Measurements from ENCODE around the gene ABCA1. TPM values are rescaled to one million over a fixed set of nuclear protein-coding genes. Genes with fewer than 3 reads are reported as not detected.
"Not testable (repeated sequence)": the region's sequence is repeated elsewhere in the genome, so short reads cannot be mapped to it uniquely, and the experiment has no call there.

ABCA1 gene
- total RNA-seq, 1 experiment from 2014 or later: 0.76 TPM

- TF ChIP-seq, protein P1, sequence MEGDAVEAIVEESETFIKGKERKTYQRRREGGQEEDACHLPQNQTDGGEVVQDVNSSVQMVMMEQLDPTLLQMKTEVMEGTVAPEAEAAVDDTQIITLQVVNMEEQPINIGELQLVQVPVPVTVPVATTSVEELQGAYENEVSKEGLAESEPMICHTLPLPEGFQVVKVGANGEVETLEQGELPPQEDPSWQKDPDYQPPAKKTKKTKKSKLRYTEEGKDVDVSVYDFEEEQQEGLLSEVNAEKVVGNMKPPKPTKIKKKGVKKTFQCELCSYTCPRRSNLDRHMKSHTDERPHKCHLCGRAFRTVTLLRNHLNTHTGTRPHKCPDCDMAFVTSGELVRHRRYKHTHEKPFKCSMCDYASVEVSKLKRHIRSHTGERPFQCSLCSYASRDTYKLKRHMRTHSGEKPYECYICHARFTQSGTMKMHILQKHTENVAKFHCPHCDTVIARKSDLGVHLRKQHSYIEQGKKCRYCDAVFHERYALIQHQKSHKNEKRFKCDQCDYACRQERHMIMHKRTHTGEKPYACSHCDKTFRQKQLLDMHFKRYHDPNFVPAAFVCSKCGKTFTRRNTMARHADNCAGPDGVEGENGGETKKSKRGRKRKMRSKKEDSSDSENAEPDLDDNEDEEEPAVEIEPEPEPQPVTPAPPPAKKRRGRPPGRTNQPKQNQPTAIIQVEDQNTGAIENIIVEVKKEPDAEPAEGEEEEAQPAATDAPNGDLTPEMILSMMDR (IDR thresholded peaks at IDR 0.05; ENCODE audit: unreplicated experiment): no peak
- H3K9me3 Mint-ChIP-seq (ENCODE audit: low read depth, unreplicated experiment): no peaks in the 10 kb centered on the region
- intact Hi-C loops (cut with micrococcal nuclease; ENCODE audit: unreplicated experiment): no loop called here
- H3K27me3 Mint-ChIP-seq (ENCODE audit: unreplicated experiment): no peaks in the 10 kb centered on the region
- peaks cover 35% of the 10 kb centered on the region for H3K4me1 Mint-ChIP-seq (ENCODE audit: low read depth, unreplicated experiment)
- no peaks in the 10 kb centered on the region for H3K36me3 Mint-ChIP-seq (ENCODE audit: insufficient read depth, unreplicated experiment)
- H3K27ac Mint-ChIP-seq (ENCODE audit: unreplicated experiment): peak overlapping the region; percentile 27
- no TSS peak for BruUV-seq (replicated peaks)
- H3K4me3 Mint-ChIP-seq (ENCODE audit: low read depth, unreplicated experiment): no peak overlapping the region
- CTCF ChIA-PET: no interaction called here
- DNase-seq: no peak
These were observed 72.1 kb downstream of the ABCA1 start for GRCh38 chr9:104855807-104856206.

DNA sequence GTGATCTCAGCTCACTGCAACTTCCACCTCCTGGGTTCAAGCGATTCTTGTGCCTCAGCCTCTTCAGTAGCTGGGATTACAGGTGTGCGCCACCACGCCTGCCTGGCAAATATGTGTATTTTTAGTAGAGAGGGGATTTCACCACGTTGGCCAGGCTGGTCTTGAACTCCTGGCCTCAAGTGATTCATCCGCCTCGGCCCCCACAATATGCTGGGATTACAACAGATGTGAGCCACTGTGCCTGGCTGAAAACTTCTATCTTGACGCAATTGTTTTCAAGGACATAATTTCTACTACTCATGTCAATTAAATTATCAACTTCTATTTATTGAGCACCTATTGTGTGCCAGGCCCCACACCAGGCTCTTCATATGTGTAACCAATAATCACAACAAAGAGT is 72.7 kb downstream of the ABCA1 start:
- H3K36me3 Mint-ChIP-seq (ENCODE audit: insufficient read depth, unreplicated experiment); H3K9me3 Mint-ChIP-seq (ENCODE audit: low read depth, unreplicated experiment); intact Hi-C loops (cut with micrococcal nuclease; ENCODE audit: unreplicated experiment); BruUV-seq (replicated peaks); H3K27ac Mint-ChIP-seq (ENCODE audit: unreplicated experiment); H3K4me3 Mint-ChIP-seq (ENCODE audit: low read depth, unreplicated experiment); H3K27me3 Mint-ChIP-seq (ENCODE audit: unreplicated experiment); DNase-seq: not testable (repeated sequence)
- CTCF ChIA-PET: interaction anchor here (1.1 kb wide), 1 partner anchor 14 kb away, joined by 11 read pairs; no protein-coding TSS in a partner anchor
- H3K4me1 Mint-ChIP-seq (ENCODE audit: low read depth, unreplicated experiment): peaks cover 35% of the 10 kb centered on the region

DNA sequence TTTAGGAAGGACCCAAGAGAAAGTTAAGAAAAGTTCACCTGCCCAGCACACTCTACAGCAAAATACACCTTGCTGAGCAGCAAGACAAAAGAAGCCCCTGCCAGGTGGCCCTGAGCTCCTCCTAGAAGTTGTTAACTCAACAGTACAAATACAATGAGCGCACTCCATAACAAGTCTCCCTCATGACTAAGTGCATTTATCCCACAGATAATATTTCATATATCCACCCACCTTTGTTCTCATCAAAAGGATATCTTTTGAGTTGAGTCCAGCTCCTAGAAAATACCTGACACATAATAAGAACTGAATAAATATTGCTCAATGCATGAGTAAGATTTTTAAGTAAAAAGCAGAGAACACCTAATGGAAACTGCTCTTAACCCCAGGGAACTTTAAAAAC is 73.3 kb downstream of the ABCA1 start:
- no peaks in the 10 kb centered on the region for H3K36me3 Mint-ChIP-seq (ENCODE audit: insufficient read depth, unreplicated experiment)
- peaks cover 35% of the 10 kb centered on the region for H3K4me1 Mint-ChIP-seq (ENCODE audit: low read depth, unreplicated experiment)
- TF ChIP-seq, protein P1 (IDR thresholded peaks at IDR 0.05; ENCODE audit: unreplicated experiment): no peak
- no TSS peak for BruUV-seq (replicated peaks)
- H3K9me3 Mint-ChIP-seq (ENCODE audit: low read depth, unreplicated experiment): no peaks in the 10 kb centered on the region
- CTCF ChIA-PET: interaction anchor here (1.0 to 1.1 kb wide), 2 partner anchors 9 to 15 kb away, joined by 4 to 11 read pairs; no protein-coding TSS in a partner anchor
- no peak overlapping the region for H3K4me3 Mint-ChIP-seq (ENCODE audit: low read depth, unreplicated experiment)
- intact Hi-C loops (cut with micrococcal nuclease; ENCODE audit: unreplicated experiment): no loop called here
- no peaks in the 10 kb centered on the region for H3K27me3 Mint-ChIP-seq (ENCODE audit: unreplicated experiment)
- H3K27ac Mint-ChIP-seq (ENCODE audit: unreplicated experiment): peak overlapping the region; percentile 44
- no peak for DNase-seq

DNA sequence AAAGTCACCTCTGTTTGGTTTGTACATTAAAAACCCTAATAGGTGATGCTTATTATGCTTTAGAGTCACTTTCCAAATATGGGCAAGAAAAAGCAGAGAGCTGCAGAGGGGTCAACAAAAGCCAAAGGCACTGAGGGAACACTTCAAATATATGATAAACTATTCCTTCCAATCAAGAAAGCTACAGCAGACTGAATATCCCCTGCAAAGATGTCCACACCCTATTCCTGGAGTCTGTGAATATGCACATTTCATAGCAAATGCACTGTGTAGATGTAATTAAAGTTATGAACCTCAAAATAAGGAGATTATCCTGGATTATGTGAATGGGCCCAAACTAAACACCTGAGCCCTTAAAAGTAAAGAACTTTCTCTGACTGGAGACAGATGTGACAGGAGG is 74.3 kb downstream of the ABCA1 start:
- no peaks in the 10 kb centered on the region for H3K9me3 Mint-ChIP-seq (ENCODE audit: low read depth, unreplicated experiment)
- intact Hi-C loops (cut with micrococcal nuclease; ENCODE audit: unreplicated experiment): no loop called here

GRCh38 chr9:104853159-104853558 is 74.8 kb downstream of the ABCA1 start:
- H3K4me1 Mint-ChIP-seq (ENCODE audit: low read depth, unreplicated experiment): peaks cover 35% of the 10 kb centered on the region
- DNase-seq: no peak
- no TSS peak for BruUV-seq (replicated peaks)
- TF ChIP-seq, protein P1 (IDR thresholded peaks at IDR 0.05; ENCODE audit: unreplicated experiment): no peak
- H3K36me3 Mint-ChIP-seq (ENCODE audit: insufficient read depth, unreplicated experiment): no peaks in the 10 kb centered on the region
- intact Hi-C loops (cut with micrococcal nuclease; ENCODE audit: unreplicated experiment): no loop called here
- H3K27me3 Mint-ChIP-seq (ENCODE audit: unreplicated experiment): no peaks in the 10 kb centered on the region
- H3K4me3 Mint-ChIP-seq (ENCODE audit: low read depth, unreplicated experiment): no peak overlapping the region
- CTCF ChIA-PET: interaction anchor here (0.5 kb wide), 1 partner anchor 452 kb away, joined by 4 read pairs; no protein-coding TSS in a partner anchor
- no peaks in the 10 kb centered on the region for H3K9me3 Mint-ChIP-seq (ENCODE audit: low read depth, unreplicated experiment)
- H3K27ac Mint-ChIP-seq (ENCODE audit: unreplicated experiment): no peak overlapping the region

More for the DNA sequence above, 74.3 kb downstream of the ABCA1 start:
- Mint-ChIP-seq H3K4me3 (ENCODE audit: low read depth, unreplicated experiment) (no peak overlapping the region), H3K27ac (ENCODE audit: unreplicated experiment) (no peak overlapping the region), H3K4me1 (ENCODE audit: low read depth, unreplicated experiment) (peaks cover 35% of the 10 kb centered on the region), H3K36me3 (ENCODE audit: insufficient read depth, unreplicated experiment) (no peaks in the 10 kb centered on the region), H3K27me3 (ENCODE audit: unreplicated experiment) (no peaks in the 10 kb centered on the region)
- TF ChIP-seq, protein P1 (IDR thresholded peaks at IDR 0.05; ENCODE audit: unreplicated experiment): no peak
- no TSS peak for BruUV-seq (replicated peaks)
- DNase-seq: no peak
- CTCF ChIA-PET: interaction anchor here (0.5 kb wide), 1 partner anchor 451 kb away, joined by 4 read pairs; no protein-coding TSS in a partner anchor

Measured in Calu3 (cell line).